GM19455 (cell line): ENCODE measurements around the gene PRR23B.

Experiments
- ATAC-seq: cut with Tn5 transposase; IDR thresholded peaks from one replicate; pipeline ENCODE4 v1.9.1; 2021; ENCODE audit not compliant: unreplicated experiment

PRR23B gene

GRCh38 chr3:138975351-138975750 lies 45.4 kb downstream of the PRR23B start:
- ATAC-seq, result no peak

GRCh38 chr3:138974462-138974861 lies 46.3 kb downstream of the PRR23B start:
- no peak for ATAC-seq

GRCh38 chr3:138972941-138973340 lies 47.8 kb downstream of the PRR23B start:
- no peak for ATAC-seq

- no peak for ATAC-seq
Measured at GRCh38 chr3:138971766-138972320, 48.9 kb downstream of the PRR23B start.
